Activated CD4-positive, alpha-beta T cell treated with anti-CD3 and anti-CD28 coated beads, Interleukin-2, amount 50 U/mL, for 24 hours (primary cell): ENCODE measurements around the gene ASPHD1.
"Not testable (repeated sequence)": the region's sequence is repeated elsewhere in the genome, so short reads cannot be mapped to it uniquely, and the experiment has no call there.

Source experiments
- DNase-seq, 2 donors: peaks; one replicate each; pipeline ENCODE4 v3.0.0-alpha.2; 2020; ENCODE audit warnings: low read depth in 1 of 2, low spot score in 1 of 2

Gene ASPHD1

GRCh38 chr16:29906520-29907244, 6.4 kb downstream of the ASPHD1 start:
- DNase-seq = no peak

- DNase-seq = no peak
Measured at GRCh38 chr16:29907973-29908372, 7.7 kb downstream of the ASPHD1 start.

GRCh38 chr16:29908719-29909220, 8.5 kb downstream of the ASPHD1 start:
- no peak for DNase-seq

GRCh38 chr16:29909391-29909790, 9.1 kb downstream of the ASPHD1 start:
- no peak for DNase-seq

DNA sequence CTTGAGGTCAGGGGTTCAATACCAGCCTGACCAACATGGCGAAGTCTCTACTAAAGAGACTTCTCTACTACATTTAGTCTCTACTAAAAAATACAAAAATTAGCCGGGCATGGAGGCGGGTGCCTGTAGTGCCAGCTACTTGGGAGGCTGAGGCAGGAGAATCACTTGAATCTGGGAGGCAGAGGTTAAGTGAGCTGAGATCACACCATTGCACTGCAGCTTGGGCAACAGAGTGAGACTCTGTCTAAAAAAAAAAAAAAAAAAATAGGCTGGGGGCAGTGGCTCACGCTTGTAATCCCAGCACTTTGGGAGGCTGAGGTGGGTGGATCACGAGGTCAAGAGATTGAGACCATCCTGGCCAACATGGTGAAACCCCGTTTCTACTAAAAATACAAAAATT, 9.6 kb downstream of the ASPHD1 start:
- DNase-seq = not testable (repeated sequence)

GRCh38 chr16:29910819-29911675, 10.8 kb downstream of the ASPHD1 start:
- no peak for DNase-seq

DNA sequence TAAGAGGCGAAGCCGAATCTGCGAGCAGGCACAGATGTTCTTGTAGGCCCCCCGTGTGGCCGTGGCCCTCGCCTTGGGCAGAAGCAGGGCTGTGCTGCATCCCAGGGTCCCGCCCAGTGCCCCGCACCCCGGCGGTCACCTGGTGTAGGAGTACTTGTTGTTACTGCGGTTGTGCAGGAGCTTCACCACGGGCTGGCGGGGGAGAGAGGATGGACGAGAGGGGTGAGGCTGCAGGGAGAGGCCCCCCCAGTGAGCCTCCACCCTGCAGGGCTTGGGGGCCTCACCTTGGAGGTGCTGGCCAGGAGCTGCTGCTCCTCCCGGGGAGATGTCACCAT, 11.4 kb downstream of the ASPHD1 start:
- no peak for DNase-seq

DNA sequence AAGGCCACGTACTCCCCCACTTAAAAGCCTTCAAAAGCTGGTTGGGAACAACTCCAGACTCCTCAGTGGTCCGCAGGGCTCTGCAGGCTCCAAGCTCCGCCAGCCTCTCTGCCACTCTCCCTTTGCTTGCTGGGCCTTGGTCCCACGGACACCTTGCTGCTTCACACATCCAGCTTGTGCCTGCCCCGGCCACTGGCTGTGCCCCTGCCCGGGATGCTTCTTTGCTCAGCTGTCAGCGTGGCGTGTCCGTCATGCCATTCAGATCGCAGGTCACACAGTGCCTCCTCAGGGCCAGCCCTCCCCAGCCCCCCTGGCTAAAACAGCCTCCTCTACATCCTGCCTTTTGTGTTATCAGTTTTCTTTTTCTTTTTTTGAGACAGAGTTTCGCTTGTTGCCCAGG, 11.8 kb downstream of the ASPHD1 start:
- DNase-seq = no peak

GRCh38 chr16:29913514-29913913, 13.2 kb downstream of the ASPHD1 start:
- no peak for DNase-seq

GRCh38 chr16:29915590-29916247, 15.4 kb downstream of the ASPHD1 start:
- DNase-seq = no peak

DNA sequence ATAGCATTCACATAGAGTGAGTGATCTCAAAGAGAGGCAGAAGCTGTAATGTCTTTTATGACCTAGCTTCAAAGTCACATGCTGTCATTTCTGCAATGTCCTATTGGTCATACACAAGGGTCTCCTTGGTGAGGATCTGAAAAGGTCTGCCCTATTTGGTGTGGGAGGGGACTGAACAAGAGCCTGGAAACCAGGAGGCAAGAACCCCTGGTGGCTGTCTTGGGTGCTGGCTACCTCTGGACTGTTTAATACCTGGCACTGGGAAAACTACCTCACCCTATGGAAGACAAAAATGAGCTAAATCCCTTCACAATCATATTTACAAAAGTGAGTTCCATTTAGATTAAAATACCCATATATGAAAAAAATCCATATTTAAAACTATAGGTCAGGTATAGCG, 16.7 kb downstream of the ASPHD1 start:
- no peak for DNase-seq

- no peak for DNase-seq
Measured at GRCh38 chr16:29920288-29921033, 20.2 kb downstream of the ASPHD1 start.

DNA sequence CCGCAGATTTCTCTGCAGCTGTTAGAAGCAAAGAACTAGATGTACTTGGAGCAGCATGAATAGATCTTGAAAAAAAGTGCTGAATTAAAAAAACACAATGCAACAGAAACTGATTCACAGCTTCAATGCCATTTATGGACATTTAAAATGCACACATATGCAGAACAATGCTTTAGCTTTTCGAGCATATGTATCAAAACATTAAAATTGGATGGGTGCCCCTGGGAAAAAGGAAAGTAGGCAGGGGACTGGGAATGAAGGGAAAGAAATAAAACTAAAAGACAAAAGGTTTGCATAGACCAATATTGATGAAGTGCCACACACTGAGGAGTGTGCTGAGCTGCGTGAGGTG, 20.7 kb downstream of the ASPHD1 start:
- DNase-seq = no peak

DNA sequence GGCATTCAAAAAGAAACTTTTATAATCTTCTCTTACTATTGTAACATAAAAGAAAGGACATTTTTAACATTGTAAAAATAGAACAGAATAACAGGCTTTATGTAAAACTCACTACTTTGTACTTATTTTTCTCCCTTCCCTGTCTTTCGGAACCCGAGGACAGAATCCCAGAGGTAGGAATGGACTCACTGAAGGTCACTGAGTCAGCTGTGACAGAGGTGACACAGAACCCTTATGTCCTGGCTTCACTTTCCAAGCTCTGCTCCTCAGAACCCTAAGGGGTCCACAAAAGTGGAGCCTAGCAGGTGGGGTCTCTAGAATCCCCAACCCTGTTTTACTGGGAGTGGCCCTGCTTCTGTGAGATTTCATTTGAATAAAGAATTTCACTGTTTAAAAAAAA, 22.0 kb downstream of the ASPHD1 start:
- DNase-seq = no peak

DNA sequence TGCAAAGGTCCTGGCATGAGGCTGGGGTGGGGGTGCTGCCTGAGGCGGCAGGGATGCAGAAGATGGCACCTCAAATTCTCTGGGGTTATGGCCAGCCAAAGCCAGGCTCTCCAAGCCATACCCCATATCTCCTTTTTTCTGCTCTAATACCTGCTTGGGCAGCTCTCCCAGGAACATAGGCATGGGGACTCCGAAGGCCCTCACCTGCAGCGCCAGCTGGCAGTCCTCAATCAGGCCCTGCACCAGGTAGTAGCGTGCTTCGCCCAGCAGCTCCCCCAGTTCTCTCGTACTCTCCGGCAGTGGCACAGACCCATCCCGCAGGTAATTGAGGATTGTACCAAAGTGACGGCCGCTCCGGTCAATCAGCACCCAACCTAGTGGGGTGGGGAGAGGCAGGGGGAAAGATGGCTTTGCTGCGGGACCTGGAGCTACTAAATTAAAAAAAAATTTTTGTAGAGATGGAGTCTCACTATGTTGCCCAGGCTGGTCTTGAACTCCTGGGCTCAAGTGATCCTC, 22.8 kb downstream of the ASPHD1 start:
- DNase-seq = no peak

GRCh38 chr16:29925105-29925756, 24.9 kb downstream of the ASPHD1 start:
- DNase-seq = no peak

DNA sequence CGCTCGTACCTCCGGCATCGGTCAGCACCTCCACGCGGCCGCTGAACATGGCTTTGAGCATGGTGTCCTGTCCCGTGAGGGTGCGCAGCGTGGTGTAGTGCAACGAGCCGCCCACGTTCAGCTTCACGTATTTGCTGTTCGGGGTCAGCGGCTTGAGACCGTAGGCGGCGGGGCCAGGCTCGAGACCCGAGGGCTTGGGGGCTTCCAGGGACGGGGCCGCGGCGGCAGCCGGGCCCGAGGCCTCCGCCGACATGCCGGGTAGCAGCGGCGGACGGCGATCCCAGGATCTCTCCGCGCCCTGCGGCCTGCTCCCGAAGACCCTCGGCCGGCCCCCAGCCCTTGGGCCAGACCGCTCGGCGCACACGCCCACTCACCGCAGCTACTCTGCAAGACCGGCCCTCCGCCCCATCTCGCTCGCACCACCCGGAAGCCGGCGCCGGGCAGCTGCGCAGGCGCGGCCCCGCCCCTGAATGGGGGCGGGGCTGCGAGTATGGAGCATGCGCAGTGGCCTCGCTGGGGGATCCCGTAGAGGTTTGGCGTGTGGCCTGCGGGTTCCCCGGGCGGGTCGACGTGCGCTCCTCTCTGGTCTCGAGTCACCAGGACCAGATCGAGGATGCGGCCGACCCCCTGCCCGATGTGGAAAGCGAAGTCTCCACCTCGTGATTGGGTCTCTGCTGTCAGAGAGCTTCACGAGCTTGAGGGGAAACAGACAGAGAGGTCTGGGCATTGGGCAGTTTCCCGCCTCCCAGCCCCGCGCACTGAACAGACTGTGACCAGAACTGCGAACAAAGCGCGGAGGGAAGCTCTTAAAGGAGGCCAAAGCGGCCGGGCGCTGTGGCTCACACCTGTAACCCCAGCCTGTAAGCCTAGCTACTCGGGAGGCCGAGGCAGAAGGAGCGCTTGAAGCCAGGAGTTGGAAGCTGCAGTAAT, 25.8 kb downstream of the ASPHD1 start, which contains the start of gene KCTD13:
Gene KCTD13, minus strand, starts transcription at position 446 of the 930 bp plus-strand sequence. Its CDS starts 193 bp downstream, at position 253.
- peak; percentile 85 to 95 for DNase-seq

DNA sequence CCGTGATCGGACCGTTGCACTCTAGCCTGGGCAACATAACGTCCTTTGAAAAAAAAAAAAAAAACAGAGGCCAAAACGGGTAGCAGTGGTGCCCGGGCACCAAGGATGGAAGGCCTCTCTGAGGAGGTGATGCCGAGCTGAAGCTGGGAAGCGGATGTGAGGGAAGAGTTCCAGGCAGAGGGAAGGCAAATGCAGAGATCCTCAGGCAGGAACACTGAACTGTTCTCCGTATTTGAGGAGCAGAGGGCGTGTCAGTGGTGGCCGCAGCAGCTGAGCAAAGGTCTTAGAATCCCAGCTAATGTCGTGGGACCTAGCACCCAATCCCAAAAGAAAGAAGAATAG, 26.4 kb downstream of the ASPHD1 start:
- no peak for DNase-seq
